ENCODE measurements around the gene RUFY3. TPM values are rescaled to one million over a fixed set of nuclear protein-coding genes. Genes with fewer than 3 reads are reported as not detected.
"Not testable (repeated sequence)": the region's sequence is repeated elsewhere in the genome, so short reads cannot be mapped to it uniquely, and the experiment has no call there.

RUFY3 gene
- total and polyA plus RNA-seq, 7 donors = 6.0 to 73.4 (median 47.4) TPM

DNA sequence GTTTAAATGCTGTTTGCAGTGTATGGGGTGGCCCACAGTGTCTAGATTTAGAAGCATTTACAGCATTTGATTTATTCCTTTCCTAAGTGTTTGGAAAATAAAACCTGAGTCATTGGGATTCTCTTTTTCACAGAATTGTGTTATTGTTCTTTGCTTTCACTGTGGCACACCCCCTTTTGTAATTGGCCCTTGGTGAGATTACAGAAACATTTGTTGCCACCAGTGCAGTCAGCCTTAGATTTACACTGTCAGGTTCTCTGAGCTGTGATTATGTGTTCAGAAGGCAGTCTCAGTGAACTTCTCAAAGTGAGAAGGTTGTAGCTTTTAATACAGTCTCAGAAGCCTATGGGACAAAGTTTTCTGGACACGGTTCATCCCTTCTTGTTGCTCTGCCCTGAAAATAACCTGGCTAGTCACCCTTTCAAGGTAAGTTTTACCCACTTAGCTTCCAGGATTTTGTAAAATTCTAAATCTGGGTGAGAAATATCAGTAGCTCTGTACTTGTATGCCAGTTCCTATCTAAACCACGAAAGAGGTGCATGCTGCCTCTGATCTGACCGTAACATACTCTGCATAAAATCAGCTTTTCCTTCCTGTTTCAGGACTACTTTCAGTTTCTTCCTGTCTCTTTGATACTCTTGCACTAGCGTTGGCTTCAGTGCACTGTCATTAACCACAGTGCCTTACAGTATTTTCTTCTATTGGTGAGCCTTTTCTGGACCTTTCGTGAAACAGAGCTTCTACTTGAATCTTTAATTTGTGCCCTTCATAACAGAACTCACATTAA is 12.6 kb downstream of the RUFY3 start:
- no peak for TF ChIP-seq EP300 (IDR thresholded peaks at IDR 0.05)
- Histone ChIP-seq H3K27me3 (no peaks in the 10 kb centered on the region), H3K4me3 (peak overlapping the region; percentile 4 to 42 (median 32)), H3K9me3 (no peaks in the 10 kb centered on the region), H3K36me3 (peaks cover 0 to 3% (median 0%) of the 10 kb centered on the region in 4 donors), H3K4me1 (peaks cover 0 to 22% (median 19%) of the 10 kb centered on the region in 4 donors), H3K27ac (peak overlapping the region; percentile 61 to 75 (median 64))
- DNase-seq = no peak
- intact Hi-C loops (cut with DNase I) = no loop called here
- WGBS, 2 donors = 0 to 1% methylated on average over 5 of the region's 5 CpGs

DNA sequence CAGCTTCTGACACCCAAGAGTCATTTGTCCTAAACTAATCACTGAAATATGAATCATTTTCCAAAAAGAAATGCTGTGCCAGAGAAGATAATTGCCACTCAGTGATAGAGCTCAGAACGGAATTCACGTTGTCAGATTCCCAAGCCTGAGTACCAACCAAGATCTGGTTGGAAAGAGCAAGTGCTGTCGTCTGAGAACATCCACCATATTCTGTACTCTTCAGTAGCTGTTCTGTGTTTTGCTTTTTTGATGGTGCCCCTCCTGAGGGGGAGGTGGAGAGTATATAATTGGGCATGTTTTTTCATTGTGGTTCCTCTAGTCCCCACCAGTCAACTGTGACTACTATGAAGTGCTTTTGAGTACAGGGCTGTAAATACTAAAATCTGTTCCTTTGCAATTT is 13.2 kb downstream of the RUFY3 start:
- TF ChIP-seq EP300 (IDR thresholded peaks at IDR 0.05) = no peak
- TF ChIP-seq POLR2AphosphoS5 (IDR thresholded peaks at IDR 0.05) = no peak
- TF ChIP-seq, protein P1, sequence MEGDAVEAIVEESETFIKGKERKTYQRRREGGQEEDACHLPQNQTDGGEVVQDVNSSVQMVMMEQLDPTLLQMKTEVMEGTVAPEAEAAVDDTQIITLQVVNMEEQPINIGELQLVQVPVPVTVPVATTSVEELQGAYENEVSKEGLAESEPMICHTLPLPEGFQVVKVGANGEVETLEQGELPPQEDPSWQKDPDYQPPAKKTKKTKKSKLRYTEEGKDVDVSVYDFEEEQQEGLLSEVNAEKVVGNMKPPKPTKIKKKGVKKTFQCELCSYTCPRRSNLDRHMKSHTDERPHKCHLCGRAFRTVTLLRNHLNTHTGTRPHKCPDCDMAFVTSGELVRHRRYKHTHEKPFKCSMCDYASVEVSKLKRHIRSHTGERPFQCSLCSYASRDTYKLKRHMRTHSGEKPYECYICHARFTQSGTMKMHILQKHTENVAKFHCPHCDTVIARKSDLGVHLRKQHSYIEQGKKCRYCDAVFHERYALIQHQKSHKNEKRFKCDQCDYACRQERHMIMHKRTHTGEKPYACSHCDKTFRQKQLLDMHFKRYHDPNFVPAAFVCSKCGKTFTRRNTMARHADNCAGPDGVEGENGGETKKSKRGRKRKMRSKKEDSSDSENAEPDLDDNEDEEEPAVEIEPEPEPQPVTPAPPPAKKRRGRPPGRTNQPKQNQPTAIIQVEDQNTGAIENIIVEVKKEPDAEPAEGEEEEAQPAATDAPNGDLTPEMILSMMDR (IDR thresholded peaks at IDR 0.05) = no peak
- Histone ChIP-seq H3K4me3 (peak overlapping the region; percentile 4 to 42 (median 32)), H3K27ac (peak overlapping the region; percentile 61 to 75 (median 64)), H3K36me3 (no peaks in the 10 kb centered on the region), H3K9me3 (no peaks in the 10 kb centered on the region), H3K4me1 (peaks cover 0 to 22% (median 19%) of the 10 kb centered on the region in 4 donors), H3K27me3 (no peaks in the 10 kb centered on the region)
- intact Hi-C loops (cut with DNase I) = no loop called here
- WGBS, 2 donors = 6 to 10% methylated on average over 3 of the region's 3 CpGs
- DNase-seq = no peak

DNA sequence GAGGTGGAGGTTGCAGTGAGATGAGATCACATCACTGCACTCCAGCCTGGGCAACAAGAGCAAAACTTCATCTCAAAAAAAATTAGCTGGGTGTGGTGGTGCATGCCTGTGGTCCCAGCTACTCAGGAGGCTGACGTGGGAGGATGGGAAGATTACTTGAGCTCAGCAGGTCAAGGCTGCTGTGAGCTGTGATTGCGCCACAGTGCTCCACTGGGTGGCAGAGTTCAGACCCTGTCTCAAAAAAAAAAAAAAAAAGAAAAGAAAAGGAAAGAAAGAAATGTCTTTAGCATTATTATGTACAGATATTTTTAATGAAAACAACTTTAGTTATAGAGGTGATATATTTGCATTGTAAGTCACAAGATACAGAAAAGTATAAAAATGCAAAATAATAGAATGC is 14.2 kb downstream of the RUFY3 start:
- H3K27ac ChIP-seq = peak overlapping the region in 1 of 4 donors; percentile 61
- H3K36me3 ChIP-seq; H3K4me3 ChIP-seq; intact Hi-C loops (cut with DNase I); H3K27me3 ChIP-seq; H3K9me3 ChIP-seq: not testable (repeated sequence)
- WGBS, 2 donors = 17 to 44% methylated on average over 2 of the region's 2 CpGs
- H3K4me1 ChIP-seq = peaks cover 0 to 22% (median 19%) of the 10 kb centered on the region in 4 donors
- DNase-seq = peak; percentile 63

DNA sequence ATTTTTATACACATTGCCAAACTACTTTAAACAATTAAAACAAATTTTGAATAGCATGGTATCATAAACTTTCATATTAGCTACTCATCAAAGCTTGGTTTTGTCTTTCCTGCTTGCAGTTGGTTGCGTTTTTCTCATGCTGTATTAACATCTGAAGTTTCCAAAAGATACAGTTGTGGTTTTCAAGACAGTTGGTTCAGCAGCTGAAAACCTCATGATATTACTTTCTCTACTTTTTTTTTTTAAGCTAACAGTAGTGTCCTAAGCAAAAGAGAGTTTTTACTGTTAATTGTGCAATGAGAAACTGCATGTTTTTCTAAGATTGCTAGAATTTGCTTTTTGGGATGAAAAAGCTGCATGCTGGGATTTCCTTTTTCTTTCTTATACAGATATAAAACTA is 15.2 kb downstream of the RUFY3 start:
- no peak for DNase-seq
- TF ChIP-seq POLR2AphosphoS5 (IDR thresholded peaks at IDR 0.05) (no peak), POLR2A (IDR thresholded peaks at IDR 0.05) (no peak), EP300 (IDR thresholded peaks at IDR 0.05) (no peak)
- TF ChIP-seq, protein P1 (IDR thresholded peaks at IDR 0.05) = no peak
- H3K27me3 ChIP-seq = no peaks in the 10 kb centered on the region
- peaks cover 0 to 22% (median 19%) of the 10 kb centered on the region in 4 donors for H3K4me1 ChIP-seq
- H3K9me3 ChIP-seq = no peaks in the 10 kb centered on the region
- H3K4me3 ChIP-seq = no peak overlapping the region
- intact Hi-C loops (cut with DNase I) = no loop called here
- 34 to 79% methylated on average over 1 of the region's 1 CpG for WGBS, 2 donors
- H3K27ac ChIP-seq = no peak overlapping the region
- H3K36me3 ChIP-seq = no peaks in the 10 kb centered on the region

DNA sequence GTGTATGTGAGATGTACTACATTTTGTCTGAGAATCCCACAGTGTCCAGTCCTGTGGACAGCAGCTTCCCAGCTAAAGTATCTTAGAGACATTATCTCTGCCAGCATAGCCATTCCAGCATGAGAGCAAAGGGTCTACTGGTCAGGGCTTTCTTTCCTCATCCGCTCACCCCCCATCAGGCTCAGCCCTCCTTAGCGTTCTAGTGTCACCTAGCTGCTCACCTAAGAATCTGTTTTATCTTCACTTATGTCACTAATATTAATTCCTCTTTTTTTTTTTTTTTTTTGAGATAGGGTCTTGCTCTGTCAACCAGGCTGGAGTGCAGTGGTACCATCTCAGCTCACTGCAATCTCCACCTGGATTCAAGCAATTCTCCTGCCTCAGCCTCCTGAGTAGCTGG is 15.6 kb downstream of the RUFY3 start:
- WGBS, 2 donors = 71 to 88% methylated on average over 2 of the region's 2 CpGs
- H3K27me3 ChIP-seq = no peaks in the 10 kb centered on the region
- no peak for TF ChIP-seq POLR2AphosphoS5 (IDR thresholded peaks at IDR 0.05)
- no peak for TF ChIP-seq EP300 (IDR thresholded peaks at IDR 0.05)
- TF ChIP-seq, protein P1 (IDR thresholded peaks at IDR 0.05) = no peak
- no peak for TF ChIP-seq POLR2A (IDR thresholded peaks at IDR 0.05)
- peaks cover 0 to 22% (median 19%) of the 10 kb centered on the region in 4 donors for H3K4me1 ChIP-seq
- H3K27ac ChIP-seq = no peak overlapping the region
- H3K9me3 ChIP-seq = no peaks in the 10 kb centered on the region
- intact Hi-C loops (cut with DNase I) = no loop called here
- no peaks in the 10 kb centered on the region for H3K36me3 ChIP-seq
- no peak for DNase-seq
- no peak overlapping the region for H3K4me3 ChIP-seq
